Prostate gland (tissue), 2 donors: ENCODE measurements around the gene CTNNBIP1. TPM values are rescaled to one million over a fixed set of nuclear protein-coding genes. Genes with fewer than 3 reads are reported as not detected.
"Not testable (repeated sequence)": the region's sequence is repeated elsewhere in the genome, so short reads cannot be mapped to it uniquely, and the experiment has no call there.

Source experiments
- DNase-seq: peaks from one replicate; pipeline ENCODE4 v3.0.0-alpha.2; 2019; ENCODE audit warnings: low spot score
- H3K27ac ChIP-seq, 2 donors: fragments of 200-600 bp; sonication (generic); 2 replicates each; pipeline ENCODE4 v1.5.1; 2017 to 2019
- H3K27me3 ChIP-seq: fragments of 200-600 bp; sonication (generic); replicated peaks from 2 replicates; pipeline ENCODE4 v1.5.1; 2019; ENCODE audit not compliant: insufficient read depth
- H3K36me3 ChIP-seq, 2 donors: fragments of 200-600 bp; sonication (generic); 1 replicate in 1 of 2; 2 replicates in 1 of 2; pipeline versions ENCODE4 v1.5.1 to v1.8.1; 2017 to 2019
- H3K4me1 ChIP-seq: fragments of 200-600 bp; sonication (generic); replicated peaks from 2 replicates; pipeline ENCODE4 v1.5.1; 2019
- H3K4me3 ChIP-seq, 2 donors: fragments of 200-600 bp; sonication (generic); 2 replicates each; pipeline ENCODE4 v1.5.1; 2017 to 2019
- H3K9me3 ChIP-seq: fragments of 200-600 bp; sonication (generic); 2 replicates; pipeline ENCODE4 v1.5.1; 2017
- CTCF ChIP-seq, 4 experiments: fragments of 200-600 bp in 2 of 4; fragments of 450-650 bp in 2 of 4; sonication (generic) in 2 of 4; IDR thresholded peaks; 1 replicate in 3 of 4; 2 replicates in 1 of 4; pipeline ENCODE4 v1.5.1; 2016 to 2019; ENCODE audit warnings: antibody characterized with exemption in 4 of 4, mild to moderate bottlenecking in 2 of 4, moderate library complexity in 2 of 4
- POLR2A ChIP-seq: fragments of 450-650 bp; IDR thresholded peaks from one replicate; pipeline ENCODE4 v1.6.1; 2016; ENCODE audit warnings: antibody characterized with exemption, mild to moderate bottlenecking
- POLR2AphosphoS5 ChIP-seq: sonication (generic); formaldehyde crosslinking; IDR thresholded peaks from one replicate; pipeline ENCODE4 v1.6.1; 2017; ENCODE audit warnings: antibody characterized with exemption
- WGBS: methylation state at CpG from one replicate; pipeline ENCODE4 v1.1.5; 2018; 5-methylcytosine and 5-hydroxymethylcytosine counted together
- intact Hi-C: fragments of 100-400 bp; cut with DNase I; formaldehyde crosslinking; loops from one replicate; pipeline ENCODE4 v1.14.2; 2022
- total RNA-seq, 2 donors: library from RNA; depleted of rRNA; stranded (reverse); fragments of >200 nt; gene quantifications; one replicate each; pipeline ENCODE4 v1.1.0, GENCODE V29; 2016

The CTNNBIP1 gene
- total RNA-seq, 2 donors from 2014 or later, result 56.9 to 101 TPM

GRCh38 chr1:9807541-9807940 is 102.5 kb downstream of the CTNNBIP1 start:
- intact Hi-C loops, result no loop called here
- Histone ChIP-seq H3K27me3 (no peaks in the 10 kb centered on the region), H3K36me3 (no peaks in the 10 kb centered on the region), H3K4me1 (peaks cover 8% of the 10 kb centered on the region), H3K9me3 (no peaks in the 10 kb centered on the region), H3K27ac (no peak overlapping the region), H3K4me3 (no peak overlapping the region)
- 48% methylated on average over 12 of the region's 12 CpGs for WGBS
- TF ChIP-seq CTCF (IDR thresholded peaks at IDR 0.05), result no peak
- TF ChIP-seq POLR2A, result no peak
- no peak for TF ChIP-seq POLR2AphosphoS5
- no peak for DNase-seq

- H3K27me3 ChIP-seq, intact Hi-C loops, H3K27ac ChIP-seq, H3K4me1 ChIP-seq, DNase-seq, H3K4me3 ChIP-seq, H3K36me3 ChIP-seq, H3K9me3 ChIP-seq: not testable (repeated sequence)
- WGBS, result 84% methylated on average over 5 of the region's 5 CpGs
Observed at GRCh38 chr1:9805972-9806371, 104.1 kb downstream of the CTNNBIP1 start.

- no peak for DNase-seq
- no peaks in the 10 kb centered on the region for H3K9me3 ChIP-seq
- no peaks in the 10 kb centered on the region for H3K36me3 ChIP-seq
- intact Hi-C loops, result no loop called here
- H3K27ac ChIP-seq, result peak overlapping the region in 1 of 2 donors; percentile 31
- no peak overlapping the region for H3K4me3 ChIP-seq
- TF ChIP-seq POLR2A (no peak), POLR2AphosphoS5 (no peak), CTCF (IDR thresholded peaks at IDR 0.05) (no peak)
- H3K27me3 ChIP-seq, result no peaks in the 10 kb centered on the region
- peaks cover 8% of the 10 kb centered on the region for H3K4me1 ChIP-seq
- WGBS, result 47% methylated on average over 7 of the region's 7 CpGs
Observed at GRCh38 chr1:9805006-9805508, 105.0 kb downstream of the CTNNBIP1 start.

GRCh38 chr1:9803003-9803918 is 106.8 kb downstream of the CTNNBIP1 start:
- intact Hi-C loops, H3K27me3 ChIP-seq, H3K4me1 ChIP-seq, DNase-seq, H3K36me3 ChIP-seq, H3K4me3 ChIP-seq, H3K9me3 ChIP-seq, H3K27ac ChIP-seq: not testable (repeated sequence)
- 78% methylated on average over 13 of the region's 13 CpGs for WGBS

- 100% methylated on average over 1 of the region's 1 CpG for WGBS
- intact Hi-C loops, result no loop called here
- H3K4me1 ChIP-seq, result peaks cover 8% of the 10 kb centered on the region
- H3K9me3 ChIP-seq, result no peaks in the 10 kb centered on the region
- H3K36me3 ChIP-seq, result no peaks in the 10 kb centered on the region
- H3K4me3 ChIP-seq, result no peak overlapping the region
- TF ChIP-seq CTCF (IDR thresholded peaks at IDR 0.05) (no peak), POLR2AphosphoS5 (no peak), POLR2A (no peak)
- DNase-seq, result no peak
- H3K27ac ChIP-seq, result no peak overlapping the region
- H3K27me3 ChIP-seq, result no peaks in the 10 kb centered on the region
Observed at GRCh38 chr1:9801909-9802308, 108.2 kb downstream of the CTNNBIP1 start.

Other genes with a start within 250 kb of the CTNNBIP1 start
- gene CLSTN1, start 86.3 kb downstream of the CTNNBIP1 start, total RNA-seq, result 100 to 1,000 TPM; 133 to 230 TPM
- 10 to 100 TPM; 21.5 to 42.2 TPM for gene LZIC, start 33.1 kb upstream of the CTNNBIP1 start, total RNA-seq
- gene NMNAT1, start 33.2 kb upstream of the CTNNBIP1 start, total RNA-seq, result 1 to 10 TPM; 7.2 to 8.7 TPM
- 10 to 100 TPM in 1 of 2 donors, 1 to 10 TPM in 1; 5.9 to 23.5 TPM for gene RBP7, start 87.0 kb upstream of the CTNNBIP1 start, total RNA-seq
- gene UBE4B, start 122.7 kb upstream of the CTNNBIP1 start, total RNA-seq, result 10 to 100 TPM; 49.0 to 68.1 TPM